Measurements from ENCODE around the gene GATA3.

DNA sequence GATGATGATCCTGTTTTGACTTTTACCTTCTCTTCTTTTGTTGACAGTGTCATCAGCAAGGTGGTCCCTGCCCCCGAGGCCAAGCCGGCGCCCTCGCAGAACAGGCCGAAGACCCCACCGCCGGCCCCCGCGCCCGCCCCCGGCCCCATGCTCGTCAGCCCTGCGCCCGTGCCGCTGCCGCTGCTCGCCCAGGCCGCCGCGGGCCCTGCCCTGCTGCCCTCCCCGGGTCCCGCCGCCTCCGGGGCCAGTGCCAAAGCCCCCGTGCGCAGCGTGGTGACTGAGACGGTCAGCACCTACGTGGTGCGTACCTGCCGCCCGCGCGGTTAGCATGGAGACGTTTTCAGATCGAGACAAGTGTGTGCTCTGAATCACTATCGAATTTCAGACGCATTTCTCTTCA is 45.5 kb upstream of the GATA3 start:
- TF ChIP-seq, protein P1, sequence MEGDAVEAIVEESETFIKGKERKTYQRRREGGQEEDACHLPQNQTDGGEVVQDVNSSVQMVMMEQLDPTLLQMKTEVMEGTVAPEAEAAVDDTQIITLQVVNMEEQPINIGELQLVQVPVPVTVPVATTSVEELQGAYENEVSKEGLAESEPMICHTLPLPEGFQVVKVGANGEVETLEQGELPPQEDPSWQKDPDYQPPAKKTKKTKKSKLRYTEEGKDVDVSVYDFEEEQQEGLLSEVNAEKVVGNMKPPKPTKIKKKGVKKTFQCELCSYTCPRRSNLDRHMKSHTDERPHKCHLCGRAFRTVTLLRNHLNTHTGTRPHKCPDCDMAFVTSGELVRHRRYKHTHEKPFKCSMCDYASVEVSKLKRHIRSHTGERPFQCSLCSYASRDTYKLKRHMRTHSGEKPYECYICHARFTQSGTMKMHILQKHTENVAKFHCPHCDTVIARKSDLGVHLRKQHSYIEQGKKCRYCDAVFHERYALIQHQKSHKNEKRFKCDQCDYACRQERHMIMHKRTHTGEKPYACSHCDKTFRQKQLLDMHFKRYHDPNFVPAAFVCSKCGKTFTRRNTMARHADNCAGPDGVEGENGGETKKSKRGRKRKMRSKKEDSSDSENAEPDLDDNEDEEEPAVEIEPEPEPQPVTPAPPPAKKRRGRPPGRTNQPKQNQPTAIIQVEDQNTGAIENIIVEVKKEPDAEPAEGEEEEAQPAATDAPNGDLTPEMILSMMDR (IDR thresholded peaks at IDR 0.05) = no peak
- TF ChIP-seq POLR2A (IDR thresholded peaks at IDR 0.05) = no peak

Data from lower leg skin (tissue), 3 donors.